ENCODE measurements around the gene C1orf35. TPM values are rescaled to one million over a fixed set of nuclear protein-coding genes. Genes with fewer than 3 reads are reported as not detected.

The C1orf35 gene
- polyA plus RNA-seq, 3 donors = 6.9 to 34.2 (median 10.6) TPM

DNA sequence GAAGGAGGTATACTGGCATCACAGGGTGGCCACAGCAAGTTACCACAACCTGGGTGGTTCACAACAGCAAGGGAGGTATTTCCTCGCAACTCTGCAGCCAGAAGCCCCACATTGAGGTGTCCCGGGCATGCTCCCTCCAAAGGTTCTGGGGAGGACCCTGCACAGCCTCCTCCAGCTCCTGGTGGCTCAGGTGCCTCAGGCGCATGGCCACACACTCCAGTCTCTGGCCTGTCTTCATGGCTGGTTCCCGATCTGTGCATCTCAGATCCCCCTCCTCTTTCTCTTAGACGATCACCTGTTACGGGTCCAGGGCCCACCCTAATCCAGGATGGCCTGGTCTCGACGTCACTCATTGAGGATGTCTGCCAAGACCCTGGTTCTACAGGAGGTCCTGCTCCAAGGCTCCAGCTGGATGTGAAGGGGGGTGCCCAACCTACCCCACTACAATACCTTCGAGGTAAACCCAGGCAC, 27.3 kb downstream of the C1orf35 start:
- Mint-ChIP-seq H3K4me1 (peaks cover 8% of the 10 kb centered on the region), H3K27ac (no peak overlapping the region), H3K36me3 (no peaks in the 10 kb centered on the region), H3K4me3 (no peak overlapping the region), H3K9me3 (peaks cover 0 to 2% (median 0%) of the 10 kb centered on the region in 7 donors), H3K27me3 (ENCODE audit: low read depth in 3 of 3) (peaks cover 10 to 23% (median 12%) of the 10 kb centered on the region in 3 donors)
- Histone ChIP-seq H3K9ac (ENCODE audit: insufficient read depth, low read length, poor library complexity, severe bottlenecking) (no peak overlapping the region), H3K27me3 (ENCODE audit: control insufficient read depth in 2 of 2, insufficient read depth in 2 of 2, low read length in 2 of 2) (peaks cover 0 to 3% of the 10 kb centered on the region in 2 donors), H3K9me3 (replicated peaks in 1 of 2; ENCODE audit: control insufficient read depth in 1 of 2, insufficient read depth in 1 of 2, low read length in 2 of 2) (no peaks in the 10 kb centered on the region), H3K36me3 (replicated peaks in 1 of 2; ENCODE audit: control insufficient read depth in 1 of 2, insufficient read depth in 2 of 2, low read length in 2 of 2) (no peaks in the 10 kb centered on the region), H3K79me2 (ENCODE audit: insufficient read depth, low read length) (peaks cover 16% of the 10 kb centered on the region), H3K4me3 (replicated peaks in 1 of 3; ENCODE audit: low read depth in 2 of 3, low read length in 3 of 3) (no peak overlapping the region), H3K4me1 (ENCODE audit: control insufficient read depth in 1 of 2, insufficient read depth in 2 of 2, low read length in 2 of 2) (no peaks in the 10 kb centered on the region), H4K20me1 (ENCODE audit: insufficient read depth, low read length) (peaks cover 33% of the 10 kb centered on the region), H2AFZ (ENCODE audit: insufficient read depth, low read depth, low read length, poor library complexity, severe bottlenecking) (no peak overlapping the region), H3K27ac (ENCODE audit: low read depth in 1 of 2, low read length in 2 of 2) (no peak overlapping the region), H3K4me2 (replicated peaks; ENCODE audit: extremely low read depth, low read length, poor library complexity, severe bottlenecking) (no peak overlapping the region)
- intact Hi-C loops (cut with micrococcal nuclease) = loop anchor here in 1 of 2 donors (5.0 kb wide), 1 partner anchor 46 kb away; no protein-coding TSS in a partner anchor
- 86% methylated on average over 4 of the region's 9 CpGs for WGBS (ENCODE audit: insufficient coverage)
- no peak for DNase-seq
- TF ChIP-seq, protein P1, sequence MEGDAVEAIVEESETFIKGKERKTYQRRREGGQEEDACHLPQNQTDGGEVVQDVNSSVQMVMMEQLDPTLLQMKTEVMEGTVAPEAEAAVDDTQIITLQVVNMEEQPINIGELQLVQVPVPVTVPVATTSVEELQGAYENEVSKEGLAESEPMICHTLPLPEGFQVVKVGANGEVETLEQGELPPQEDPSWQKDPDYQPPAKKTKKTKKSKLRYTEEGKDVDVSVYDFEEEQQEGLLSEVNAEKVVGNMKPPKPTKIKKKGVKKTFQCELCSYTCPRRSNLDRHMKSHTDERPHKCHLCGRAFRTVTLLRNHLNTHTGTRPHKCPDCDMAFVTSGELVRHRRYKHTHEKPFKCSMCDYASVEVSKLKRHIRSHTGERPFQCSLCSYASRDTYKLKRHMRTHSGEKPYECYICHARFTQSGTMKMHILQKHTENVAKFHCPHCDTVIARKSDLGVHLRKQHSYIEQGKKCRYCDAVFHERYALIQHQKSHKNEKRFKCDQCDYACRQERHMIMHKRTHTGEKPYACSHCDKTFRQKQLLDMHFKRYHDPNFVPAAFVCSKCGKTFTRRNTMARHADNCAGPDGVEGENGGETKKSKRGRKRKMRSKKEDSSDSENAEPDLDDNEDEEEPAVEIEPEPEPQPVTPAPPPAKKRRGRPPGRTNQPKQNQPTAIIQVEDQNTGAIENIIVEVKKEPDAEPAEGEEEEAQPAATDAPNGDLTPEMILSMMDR (IDR thresholded peaks at IDR 0.05) = no peak

DNA sequence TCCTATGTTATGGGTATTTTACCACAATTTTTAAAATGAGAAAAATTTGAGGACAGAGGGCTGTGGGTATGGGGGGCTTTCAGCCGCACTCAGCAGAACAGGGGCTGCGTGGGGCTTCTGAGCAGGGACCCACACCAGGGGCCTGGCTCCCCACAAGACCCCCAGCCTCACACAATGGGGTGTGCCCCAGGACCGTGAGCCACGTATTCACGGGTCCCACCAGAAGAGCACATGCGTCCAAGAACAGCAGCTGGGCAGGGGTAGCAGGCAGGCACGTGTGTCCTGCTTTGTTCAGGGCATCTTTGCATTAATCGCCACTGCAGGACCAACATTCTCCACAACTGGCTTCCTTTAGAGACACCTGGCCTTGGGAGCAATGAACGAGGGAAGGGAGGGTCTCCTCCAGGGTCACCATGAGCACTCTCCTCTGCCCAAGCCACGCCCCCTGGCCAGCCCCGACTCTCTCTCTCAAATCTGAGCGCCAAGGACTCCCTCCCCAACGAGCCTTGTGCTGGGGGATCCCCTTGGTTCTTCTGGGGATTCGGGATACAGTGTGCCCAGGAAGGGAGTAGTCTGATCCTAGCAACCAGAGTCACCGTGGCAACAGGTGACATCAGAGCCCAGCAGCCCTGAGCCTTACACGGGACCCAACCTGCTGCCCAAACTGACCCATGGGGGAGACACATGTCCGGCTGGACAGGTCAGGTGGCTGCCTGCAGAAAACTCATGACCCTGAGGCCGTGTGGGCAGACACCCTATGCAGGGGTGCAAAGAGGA, 28.0 kb downstream of the C1orf35 start:
- H3K36me3 Mint-ChIP-seq = no peaks in the 10 kb centered on the region
- no peak for DNase-seq

More for the DNA sequence above, 28.0 kb downstream of the C1orf35 start:
- H3K4me1 Mint-ChIP-seq = peaks cover 8% of the 10 kb centered on the region
- intact Hi-C loops (cut with micrococcal nuclease) = loop anchor here in 1 of 2 donors (5.0 kb wide), 1 partner anchor 47 kb away; no protein-coding TSS in a partner anchor
- Histone ChIP-seq H4K20me1 (ENCODE audit: insufficient read depth, low read length) (peaks cover 33% of the 10 kb centered on the region), H3K36me3 (replicated peaks in 1 of 2; ENCODE audit: control insufficient read depth in 1 of 2, insufficient read depth in 2 of 2, low read length in 2 of 2) (no peaks in the 10 kb centered on the region), H3K4me2 (replicated peaks; ENCODE audit: extremely low read depth, low read length, poor library complexity, severe bottlenecking) (no peak overlapping the region), H2AFZ (ENCODE audit: insufficient read depth, low read depth, low read length, poor library complexity, severe bottlenecking) (no peak overlapping the region), H3K4me1 (ENCODE audit: control insufficient read depth in 1 of 2, insufficient read depth in 2 of 2, low read length in 2 of 2) (no peaks in the 10 kb centered on the region), H3K27me3 (ENCODE audit: control insufficient read depth in 2 of 2, insufficient read depth in 2 of 2, low read length in 2 of 2) (peaks cover 2 to 4% of the 10 kb centered on the region in 2 donors), H3K27ac (ENCODE audit: low read depth in 1 of 2, low read length in 2 of 2) (no peak overlapping the region), H3K79me2 (ENCODE audit: insufficient read depth, low read length) (peaks cover 11% of the 10 kb centered on the region), H3K4me3 (replicated peaks in 1 of 3; ENCODE audit: low read depth in 2 of 3, low read length in 3 of 3) (no peak overlapping the region), H3K9me3 (replicated peaks in 1 of 2; ENCODE audit: control insufficient read depth in 1 of 2, insufficient read depth in 1 of 2, low read length in 2 of 2) (no peaks in the 10 kb centered on the region), H3K9ac (ENCODE audit: insufficient read depth, low read length, poor library complexity, severe bottlenecking) (no peak overlapping the region)
- H3K27ac Mint-ChIP-seq = no peak overlapping the region
- peaks cover 10 to 28% (median 14%) of the 10 kb centered on the region in 3 donors for H3K27me3 Mint-ChIP-seq (ENCODE audit: low read depth in 3 of 3)
- WGBS (ENCODE audit: insufficient coverage) = 65% methylated on average over 18 of the region's 18 CpGs
- H3K9me3 Mint-ChIP-seq = peaks cover 0 to 2% (median 0%) of the 10 kb centered on the region in 7 donors
- TF ChIP-seq, protein P1 (IDR thresholded peaks at IDR 0.05) = no peak
- H3K4me3 Mint-ChIP-seq = no peak overlapping the region

Data from CD14-positive monocyte (primary cell).